Activated CD4-positive, alpha-beta T cell treated with anti-CD3 and anti-CD28 coated beads, Interleukin-2, amount 10 ng/mL, durations not matched to agents 24 days and 14 days (primary cell): ENCODE results near the gene HOXC4. TPM values are rescaled to one million over a fixed set of nuclear protein-coding genes. Genes with fewer than 3 reads are reported as not detected.

Experiments used
- DNase-seq: peaks from one replicate; pipeline ENCODE4 v3.0.0; 2022
- H3K27ac Mint-ChIP-seq: one replicate; pipeline ENCODE4 v1.8.0; 2022; ENCODE audit warnings: mild to moderate bottlenecking, mixed read lengths
- H3K27me3 Mint-ChIP-seq: one replicate; pipeline ENCODE4 v1.8.0; 2022; ENCODE audit warnings: mixed read lengths
- H3K36me3 Mint-ChIP-seq: one replicate; pipeline ENCODE4 v1.8.0; 2022; ENCODE audit warnings: low read depth, mild to moderate bottlenecking, mixed read lengths
- H3K4me1 Mint-ChIP-seq: one replicate; pipeline ENCODE4 v1.8.0; 2021; ENCODE audit warnings: mixed read lengths
- H3K4me3 Mint-ChIP-seq: one replicate; pipeline ENCODE4 v1.8.0; 2022; ENCODE audit warnings: mild to moderate bottlenecking, moderate library complexity, mixed read lengths
- H3K9me3 Mint-ChIP-seq: one replicate; pipeline ENCODE4 v1.8.0; 2021; ENCODE audit warnings: mixed read lengths
- intact Hi-C: fragments of 100-400 bp; cut with micrococcal nuclease; formaldehyde crosslinking; loops from one replicate; pipeline ENCODE4 v1.15.1; 2023
- total RNA-seq: library from RNA; stranded (reverse); gene quantifications from 2 replicates; pipeline ENCODE4 v1.2.3, GENCODE V29; 2022

The HOXC4 gene
- total RNA-seq, 1 donor from 2014 or later = not detected

DNA sequence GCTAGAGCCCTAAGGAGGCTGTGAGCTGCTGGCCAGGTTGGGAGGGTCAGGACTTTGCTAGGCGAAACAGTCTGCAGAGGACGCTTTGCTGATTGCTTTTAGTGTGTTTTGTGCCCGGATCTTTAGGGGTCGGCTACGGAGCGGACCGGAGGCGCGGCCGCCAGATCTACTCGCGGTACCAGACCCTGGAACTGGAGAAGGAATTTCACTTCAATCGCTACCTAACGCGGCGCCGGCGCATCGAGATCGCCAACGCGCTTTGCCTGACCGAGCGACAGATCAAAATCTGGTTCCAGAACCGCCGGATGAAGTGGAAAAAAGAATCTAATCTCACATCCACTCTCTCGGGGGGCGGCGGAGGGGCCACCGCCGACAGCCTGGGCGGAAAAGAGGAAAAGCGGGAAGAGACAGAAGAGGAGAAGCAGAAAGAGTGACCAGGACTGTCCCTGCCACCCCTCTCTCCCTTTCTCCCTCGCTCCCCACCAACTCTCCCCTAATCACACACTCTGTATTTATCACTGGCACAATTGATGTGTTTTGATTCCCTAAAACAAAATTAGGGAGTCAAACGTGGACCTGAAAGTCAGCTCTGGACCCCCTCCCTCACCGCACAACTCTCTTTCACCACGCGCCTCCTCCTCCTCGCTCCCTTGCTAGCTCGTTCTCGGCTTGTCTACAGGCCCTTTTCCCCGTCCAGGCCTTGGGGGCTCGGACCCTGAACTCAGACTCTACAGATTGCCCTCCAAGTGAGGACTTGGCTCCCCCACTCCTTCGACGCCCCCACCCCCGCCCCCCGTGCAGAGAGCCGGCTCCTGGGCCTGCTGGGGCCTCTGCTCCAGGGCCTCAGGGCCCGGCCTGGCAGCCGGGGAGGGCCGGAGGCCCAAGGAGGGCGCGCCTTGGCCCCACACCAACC, 23.9 kb upstream of the HOXC4 start:
- intact Hi-C loops = loop anchor here (5.0 kb wide), 2 partner anchors 32 to 72 kb away; no protein-coding TSS in a partner anchor
- Mint-ChIP-seq H3K27me3 (peaks cover 84% of the 10 kb centered on the region), H3K9me3 (no peaks in the 10 kb centered on the region), H3K4me1 (peaks cover 22% of the 10 kb centered on the region), H3K36me3 (no peaks in the 10 kb centered on the region), H3K27ac (no peak overlapping the region), H3K4me3 (no peak overlapping the region)
- no peak for DNase-seq

DNA sequence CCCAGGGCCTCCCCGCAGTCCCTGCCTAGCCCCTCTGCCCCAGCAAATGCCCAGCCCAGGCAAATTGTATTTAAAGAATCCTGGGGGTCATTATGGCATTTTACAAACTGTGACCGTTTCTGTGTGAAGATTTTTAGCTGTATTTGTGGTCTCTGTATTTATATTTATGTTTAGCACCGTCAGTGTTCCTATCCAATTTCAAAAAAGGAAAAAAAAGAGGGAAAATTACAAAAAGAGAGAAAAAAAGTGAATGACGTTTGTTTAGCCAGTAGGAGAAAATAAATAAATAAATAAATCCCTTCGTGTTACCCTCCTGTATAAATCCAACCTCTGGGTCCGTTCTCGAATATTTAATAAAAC, 23.2 kb upstream of the HOXC4 start:
- Mint-ChIP-seq H3K27me3 (peaks cover 84% of the 10 kb centered on the region), H3K9me3 (no peaks in the 10 kb centered on the region), H3K4me3 (no peak overlapping the region), H3K4me1 (peaks cover 23% of the 10 kb centered on the region), H3K27ac (no peak overlapping the region), H3K36me3 (no peaks in the 10 kb centered on the region)
- intact Hi-C loops = loop anchor here (5.0 kb wide), 2 partner anchors 33 to 73 kb away; no protein-coding TSS in a partner anchor
- no peak for DNase-seq

DNA sequence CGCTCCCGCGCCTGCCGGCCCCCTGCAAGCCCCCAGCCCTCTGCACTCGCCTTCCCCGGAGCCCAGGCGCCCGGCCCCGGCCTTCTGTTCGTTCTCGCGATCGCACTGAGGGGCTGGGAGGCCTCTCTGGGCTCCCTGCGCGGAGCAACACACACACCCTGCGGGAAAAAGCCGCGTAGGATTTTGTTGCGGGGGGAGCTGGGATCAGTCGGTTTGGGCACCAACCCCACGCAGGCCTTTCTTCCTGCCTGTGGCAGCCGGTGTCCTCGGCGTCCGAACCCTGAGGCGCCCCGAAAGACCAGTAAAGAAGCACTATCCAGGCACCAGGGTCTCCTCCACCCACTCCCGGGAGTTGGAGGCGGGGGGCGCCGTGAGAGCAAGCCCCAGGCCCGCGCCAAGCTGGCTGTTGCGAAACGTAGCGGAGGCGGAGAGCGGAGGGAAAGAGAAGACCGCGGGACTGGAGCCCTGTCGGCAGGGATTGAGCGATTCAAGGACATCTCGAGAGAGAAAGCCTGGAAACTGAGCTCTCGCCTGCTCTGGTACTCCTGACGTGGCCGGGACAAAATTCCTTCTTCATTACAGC, 22.7 kb upstream of the HOXC4 start:
- no peak for DNase-seq
- no peak overlapping the region for H3K27ac Mint-ChIP-seq
- peaks cover 84% of the 10 kb centered on the region for H3K27me3 Mint-ChIP-seq
- peaks cover 23% of the 10 kb centered on the region for H3K4me1 Mint-ChIP-seq
- no peaks in the 10 kb centered on the region for H3K9me3 Mint-ChIP-seq
- no peak overlapping the region for H3K4me3 Mint-ChIP-seq
- H3K36me3 Mint-ChIP-seq = no peaks in the 10 kb centered on the region
- intact Hi-C loops = loop anchor here (5.0 kb wide), 2 partner anchors 34 to 74 kb away; no protein-coding TSS in a partner anchor

DNA sequence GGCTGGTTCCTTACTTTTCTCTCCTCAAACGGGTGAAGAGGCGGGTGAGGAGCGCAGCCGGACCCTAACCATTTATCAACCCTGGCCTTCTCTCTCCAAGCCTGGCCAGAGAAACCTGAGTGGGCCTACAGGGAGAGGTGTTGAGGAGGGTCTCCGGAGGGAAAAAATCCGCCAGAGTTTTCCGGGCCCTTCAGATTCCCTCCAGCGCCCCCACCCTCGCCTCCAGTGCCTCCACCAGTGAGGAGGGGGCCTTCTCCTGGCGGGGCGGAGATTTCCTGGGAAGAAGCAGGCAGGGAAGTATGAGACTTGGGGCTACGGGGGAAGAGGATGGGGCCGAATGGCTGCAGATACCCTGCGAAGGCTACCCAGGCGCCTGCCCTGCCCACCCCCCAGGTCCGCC, 22.2 kb upstream of the HOXC4 start:
- Mint-ChIP-seq H3K27ac (no peak overlapping the region), H3K36me3 (no peaks in the 10 kb centered on the region), H3K27me3 (peaks cover 85% of the 10 kb centered on the region), H3K4me3 (no peak overlapping the region), H3K9me3 (no peaks in the 10 kb centered on the region), H3K4me1 (peaks cover 23% of the 10 kb centered on the region)
- intact Hi-C loops = loop anchor here (5.0 kb wide), 2 partner anchors 34 to 74 kb away; no protein-coding TSS in a partner anchor
- DNase-seq = no peak

DNA sequence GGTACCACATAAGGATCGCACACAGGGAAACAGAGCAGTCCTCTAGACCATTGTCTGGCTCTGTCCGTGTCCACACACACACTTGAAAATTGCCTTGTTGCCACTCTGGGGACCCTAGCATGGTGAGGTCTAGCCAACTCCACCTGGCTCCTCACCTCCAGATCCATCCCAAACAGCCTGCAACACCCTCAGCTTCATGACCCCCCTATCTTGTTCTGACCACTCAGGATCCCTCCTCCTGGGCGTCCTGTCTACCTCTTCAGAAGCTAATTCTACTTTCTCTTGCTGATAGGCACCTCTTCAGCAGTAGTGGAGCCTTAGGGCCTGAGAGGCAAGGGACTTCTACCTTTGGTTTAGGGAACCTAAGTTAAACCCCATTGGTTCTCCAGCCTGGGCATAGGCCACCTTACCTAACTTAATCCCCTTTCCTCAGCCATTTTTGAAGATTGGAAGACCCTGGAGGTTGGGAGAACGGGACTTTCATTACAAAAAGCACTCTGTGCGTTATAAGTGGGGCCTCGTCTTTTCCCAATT, 21.5 kb upstream of the HOXC4 start:
- H3K9me3 Mint-ChIP-seq = no peaks in the 10 kb centered on the region
- peaks cover 19% of the 10 kb centered on the region for H3K4me1 Mint-ChIP-seq
- no peak for DNase-seq
- H3K27ac Mint-ChIP-seq = no peak overlapping the region
- no peaks in the 10 kb centered on the region for H3K36me3 Mint-ChIP-seq
- intact Hi-C loops = loop anchor here (1.0 to 5.0 kb wide), 5 partner anchors 15 to 159 kb away; no protein-coding TSS in a partner anchor
- no peak overlapping the region for H3K4me3 Mint-ChIP-seq
- peaks cover 83% of the 10 kb centered on the region for H3K27me3 Mint-ChIP-seq

DNA sequence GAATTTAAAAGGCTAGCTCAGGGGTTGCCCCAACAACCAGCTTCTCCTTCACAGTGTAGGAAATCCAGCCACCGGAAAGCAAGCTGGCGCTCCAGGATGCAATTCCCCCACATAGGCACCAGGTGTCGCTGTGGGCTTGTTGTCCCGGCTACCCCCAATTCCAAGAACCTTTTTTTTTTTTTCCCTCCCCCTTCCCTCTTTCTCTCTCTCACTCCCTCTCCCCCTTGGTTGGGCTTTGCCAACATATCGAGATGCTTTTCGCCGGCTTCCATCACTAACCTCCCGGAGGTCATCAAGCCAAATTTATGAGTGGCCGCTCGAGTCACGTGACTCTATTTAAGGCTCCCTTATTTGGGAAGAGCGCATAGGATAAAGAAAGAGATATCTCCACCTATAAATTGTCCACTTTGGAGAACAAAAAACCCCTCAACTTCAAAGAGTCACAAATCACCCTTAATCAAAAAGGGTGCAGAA, 21.0 kb upstream of the HOXC4 start, which contains the start of gene HOXC5:
Gene HOXC5 (plus strand): TSS at position 424 of the 474 bp plus-strand sequence. CDS start 73 bp downstream, outside the sequence.
- DNase-seq = peak; percentile 90
- Mint-ChIP-seq H3K27ac (peak within 1 kb of the TSS; percentile 59), H3K27me3 (peaks cover 83% of the 10 kb centered on the region), H3K9me3 (no peaks in the 10 kb centered on the region), H3K36me3 (no peaks in the 10 kb centered on the region), H3K4me3 (peak within 1 kb of the TSS; percentile 69), H3K4me1 (peaks cover 19% of the 10 kb centered on the region)
- intact Hi-C loops = loop anchor here (1.0 to 5.0 kb wide), 5 partner anchors 14 to 159 kb away; no protein-coding TSS in a partner anchor

DNA sequence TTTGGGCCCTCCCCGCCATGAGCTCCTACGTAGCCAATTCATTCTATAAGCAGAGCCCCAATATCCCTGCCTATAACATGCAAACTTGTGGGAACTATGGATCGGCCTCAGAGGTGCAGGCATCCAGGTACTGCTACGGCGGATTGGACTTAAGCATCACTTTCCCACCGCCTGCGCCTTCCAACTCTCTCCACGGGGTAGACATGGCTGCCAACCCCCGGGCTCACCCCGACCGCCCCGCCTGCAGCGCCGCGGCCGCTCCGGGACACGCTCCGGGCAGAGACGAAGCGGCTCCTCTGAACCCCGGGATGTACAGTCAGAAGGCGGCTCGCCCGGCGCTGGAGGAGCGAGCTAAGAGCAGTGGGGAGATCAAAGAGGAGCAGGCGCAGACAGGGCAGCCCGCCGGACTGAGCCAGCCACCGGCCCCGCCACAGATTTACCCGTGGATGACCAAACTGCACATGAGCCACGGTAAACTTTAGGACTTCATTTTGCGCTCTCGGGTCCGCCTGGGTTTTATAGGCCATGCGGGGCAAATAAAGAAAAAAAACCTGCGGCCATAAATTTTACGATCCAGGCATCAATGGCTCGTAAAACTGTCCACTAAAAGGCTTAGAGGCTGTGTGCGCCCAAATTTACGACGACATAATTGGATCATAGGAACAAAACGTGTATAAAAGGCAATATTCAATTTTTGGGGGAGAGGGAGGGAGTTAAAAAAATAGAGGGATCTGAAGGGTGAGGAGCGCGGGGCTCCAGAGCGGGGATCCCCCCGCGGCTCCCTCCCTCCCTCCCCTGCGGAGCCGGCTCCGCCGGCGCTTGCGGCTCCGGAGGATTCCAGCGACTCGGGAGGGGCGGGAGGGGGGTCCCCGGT, 20.3 kb upstream of the HOXC4 start:
- Mint-ChIP-seq H3K27me3 (peaks cover 83% of the 10 kb centered on the region), H3K9me3 (no peaks in the 10 kb centered on the region)
- intact Hi-C loops = loop anchor here (2.0 to 5.0 kb wide), 3 partner anchors 13 to 76 kb away; no protein-coding TSS in a partner anchor

DNA sequence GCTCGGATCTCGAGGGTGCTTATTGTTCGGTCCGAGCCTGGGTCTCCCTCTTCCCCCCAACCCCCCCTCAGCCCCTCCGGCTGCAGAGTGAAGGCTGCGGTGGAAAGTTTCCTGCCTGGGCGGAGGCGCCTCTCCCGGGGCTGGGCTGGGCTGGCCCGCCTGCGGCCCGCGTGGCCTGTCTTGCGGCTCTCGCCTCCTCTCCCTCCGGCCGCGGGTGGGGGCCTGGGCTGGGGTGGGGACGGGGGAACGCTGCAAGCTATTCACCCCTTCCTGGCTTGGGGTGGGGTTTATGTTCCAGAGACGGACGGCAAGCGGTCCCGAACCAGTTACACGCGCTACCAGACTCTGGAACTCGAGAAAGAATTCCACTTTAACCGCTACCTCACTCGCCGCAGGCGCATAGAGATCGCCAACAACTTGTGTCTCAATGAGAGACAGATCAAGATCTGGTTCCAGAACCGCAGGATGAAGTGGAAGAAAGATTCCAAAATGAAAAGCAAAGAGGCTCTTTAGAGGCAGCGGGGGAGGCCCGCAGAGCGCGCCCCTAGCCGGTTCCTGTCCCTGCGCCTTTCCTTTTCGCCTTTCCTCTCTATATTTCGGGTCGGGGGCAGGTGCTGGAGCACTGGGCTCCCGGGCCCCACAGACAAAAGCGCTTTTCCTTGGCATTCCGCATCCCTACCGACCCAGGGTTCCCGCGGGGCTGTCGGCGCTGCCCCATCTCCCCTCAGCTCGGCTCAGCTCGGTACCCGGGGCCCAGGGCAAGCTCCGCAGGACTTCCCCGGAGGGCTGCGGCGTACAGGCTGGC, 19.5 kb upstream of the HOXC4 start:
- H3K27ac Mint-ChIP-seq = no peak overlapping the region
- H3K27me3 Mint-ChIP-seq = peaks cover 83% of the 10 kb centered on the region
- no peaks in the 10 kb centered on the region for H3K9me3 Mint-ChIP-seq
- intact Hi-C loops = loop anchor here (2.0 to 5.0 kb wide), 3 partner anchors 13 to 77 kb away; no protein-coding TSS in a partner anchor
- peaks cover 16% of the 10 kb centered on the region for H3K4me1 Mint-ChIP-seq
- H3K4me3 Mint-ChIP-seq = peak overlapping the region; percentile 41
- H3K36me3 Mint-ChIP-seq = no peaks in the 10 kb centered on the region
- no peak for DNase-seq

More for the DNA sequence above, 20.3 kb upstream of the HOXC4 start:
- H3K27ac Mint-ChIP-seq = peak overlapping the region; percentile 59
- H3K4me1 Mint-ChIP-seq = peaks cover 19% of the 10 kb centered on the region
- no peaks in the 10 kb centered on the region for H3K36me3 Mint-ChIP-seq
- no peak for DNase-seq
- peak overlapping the region; percentile 69 for H3K4me3 Mint-ChIP-seq

DNA sequence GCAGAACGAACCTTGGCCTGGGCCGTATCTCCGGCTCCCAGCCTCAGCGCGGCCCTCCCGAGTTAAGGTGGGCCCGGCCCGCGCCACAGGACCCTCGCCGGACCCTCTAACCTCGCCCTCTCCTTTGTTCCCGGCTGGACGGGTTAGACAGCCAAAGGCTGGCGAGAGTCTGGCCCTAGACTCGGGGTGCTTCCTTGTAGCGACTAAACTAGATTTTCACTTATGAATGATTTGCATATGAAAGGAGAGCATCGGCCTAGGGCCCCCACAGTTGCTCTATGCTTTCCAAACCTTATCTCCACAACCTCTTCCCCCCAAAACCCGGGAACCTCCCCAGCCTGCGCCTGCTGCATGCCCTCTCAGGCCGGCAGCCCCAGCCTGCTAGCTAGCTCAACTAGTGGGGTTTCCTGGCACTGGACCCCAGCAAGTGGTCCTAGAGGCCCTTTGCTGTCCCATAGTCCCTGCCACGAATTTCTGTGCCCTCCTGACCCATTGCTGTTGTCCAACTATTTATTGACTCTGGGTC, 18.8 kb upstream of the HOXC4 start:
- no peak for DNase-seq
- no peaks in the 10 kb centered on the region for H3K9me3 Mint-ChIP-seq
- H3K4me3 Mint-ChIP-seq = no peak overlapping the region
- H3K36me3 Mint-ChIP-seq = no peaks in the 10 kb centered on the region
- intact Hi-C loops = loop anchor here (5.0 kb wide), 2 partner anchors 38 to 78 kb away; no protein-coding TSS in a partner anchor
- peaks cover 84% of the 10 kb centered on the region for H3K27me3 Mint-ChIP-seq
- peaks cover 12% of the 10 kb centered on the region for H3K4me1 Mint-ChIP-seq
- H3K27ac Mint-ChIP-seq = peak overlapping the region; percentile 60

DNA sequence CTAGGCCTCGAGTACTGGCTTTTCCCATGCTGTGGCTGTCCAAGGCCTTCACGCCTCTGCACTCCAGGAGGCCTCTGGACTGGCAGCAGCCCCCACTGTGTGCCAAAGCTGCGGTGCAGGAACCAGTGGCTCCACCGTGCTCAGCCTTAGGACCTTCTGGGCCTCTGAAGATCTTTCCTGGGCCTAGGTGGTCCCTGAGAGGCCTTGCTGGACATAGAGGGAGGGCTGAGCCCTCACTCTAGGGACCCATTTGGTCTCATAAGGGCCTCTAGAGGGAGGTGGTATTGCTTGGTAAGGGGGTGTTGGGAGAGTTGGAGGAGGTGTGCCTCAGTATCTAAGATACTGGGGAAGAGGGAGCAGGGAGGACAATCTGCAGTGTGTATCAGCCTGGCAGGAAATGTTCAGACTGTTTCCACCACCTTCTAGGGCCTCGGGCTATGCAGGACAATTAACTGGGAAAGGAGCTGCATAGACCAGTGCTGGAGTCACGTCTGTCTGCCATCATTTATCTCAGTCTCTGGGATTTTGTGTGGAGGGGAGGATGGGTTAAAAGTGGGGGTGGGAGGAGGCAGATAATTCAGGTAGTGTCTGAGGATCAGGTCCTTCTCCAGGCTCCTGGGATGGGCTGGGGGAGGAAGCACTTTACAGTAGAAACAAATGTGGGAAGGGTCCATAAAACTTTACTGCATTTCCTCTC, 17.9 kb upstream of the HOXC4 start:
- intact Hi-C loops = no loop called here

DNA sequence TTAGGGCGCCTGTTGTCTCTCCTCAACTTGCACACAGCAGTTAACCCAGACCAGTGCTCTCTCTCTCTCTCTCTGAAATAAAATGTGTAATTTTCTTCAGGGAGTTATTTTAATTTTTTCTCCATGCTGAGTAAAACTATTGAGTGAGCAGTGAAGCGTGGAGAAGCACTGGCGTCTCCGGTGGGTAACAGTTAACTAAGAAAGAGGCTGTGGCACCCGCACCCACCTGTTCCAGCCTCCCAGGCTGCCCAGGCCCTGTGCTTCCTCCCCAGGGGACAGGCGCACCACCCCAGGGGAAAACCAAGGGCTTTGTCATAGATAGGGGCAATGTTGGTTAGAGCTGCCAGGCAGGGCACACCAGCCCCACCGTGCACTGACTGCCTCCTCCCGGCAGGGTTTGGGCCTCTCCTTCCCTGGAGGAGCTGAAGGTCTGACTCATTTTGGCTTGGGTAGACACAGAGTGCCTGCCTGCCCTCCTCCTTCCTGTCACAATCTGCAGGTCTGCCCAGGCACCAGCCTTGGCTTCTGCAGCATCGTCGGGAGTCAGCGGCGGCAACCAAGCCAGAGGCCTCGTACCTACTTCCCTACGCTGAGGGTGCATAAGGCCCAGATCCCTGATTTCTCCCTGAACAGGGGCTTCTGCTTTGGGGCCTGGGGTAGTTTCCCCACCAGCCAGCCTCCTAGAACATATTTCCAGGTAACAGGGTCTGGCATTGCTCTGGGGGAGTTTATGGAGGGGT, 16.8 kb upstream of the HOXC4 start:
- intact Hi-C loops = no loop called here
- Mint-ChIP-seq H3K27ac (no peak overlapping the region), H3K4me3 (no peak overlapping the region), H3K9me3 (no peaks in the 10 kb centered on the region), H3K4me1 (peaks cover 12% of the 10 kb centered on the region), H3K27me3 (peaks cover 84% of the 10 kb centered on the region), H3K36me3 (no peaks in the 10 kb centered on the region)
- no peak for DNase-seq

More for the DNA sequence above, 17.9 kb upstream of the HOXC4 start:
- no peak for DNase-seq
- H3K27me3 Mint-ChIP-seq = peaks cover 87% of the 10 kb centered on the region
- H3K4me1 Mint-ChIP-seq = peaks cover 12% of the 10 kb centered on the region
- no peak overlapping the region for H3K4me3 Mint-ChIP-seq
- no peak overlapping the region for H3K27ac Mint-ChIP-seq
- no peaks in the 10 kb centered on the region for H3K9me3 Mint-ChIP-seq
- no peaks in the 10 kb centered on the region for H3K36me3 Mint-ChIP-seq
